ENCODE measurements around the gene PAFAH1B2. TPM values are rescaled to one million over a fixed set of nuclear protein-coding genes. Genes with fewer than 3 reads are reported as not detected.

Gene PAFAH1B2
- total and polyA plus RNA-seq, 2 donors (not counting 3 experiments of a cell fraction or from before 2014, with no cell fraction given): 34.2 to 128 TPM

GRCh38 chr11:117171404-117172061 lies 27.4 kb downstream of the PAFAH1B2 start:
- dilution Hi-C loops (cut with MboI; ENCODE audit: extremely low pct_ligation_motif_present, low sequenced_read_pairs) (no loop called here), intact Hi-C loops (cut with micrococcal nuclease) (no loop called here)
- H3K36me3 ChIP-seq (ENCODE audit: control insufficient read depth in 2 of 2, extremely low read depth in 1 of 2, insufficient read depth in 2 of 2, low read length in 2 of 2): peaks cover 9 to 16% of the 10 kb centered on the region in 2 experiments
- H3K9me1 ChIP-seq (replicated peaks; ENCODE audit: control insufficient read depth, extremely low read depth, insufficient read depth, low read length): no peaks in the 10 kb centered on the region
- no peak overlapping the region for H3K4me2 ChIP-seq (ENCODE audit: insufficient read depth, low read length)
- H3K79me2 ChIP-seq (ENCODE audit: control insufficient read depth, insufficient read depth, low read length): no peaks in the 10 kb centered on the region
- H3K4me3 ChIP-seq (replicated peaks in 1 of 3; ENCODE audit: insufficient read depth in 1 of 3, low read depth in 1 of 3, low read length in 3 of 3): no peak overlapping the region
- no peaks in the 10 kb centered on the region for H3K27me3 ChIP-seq (ENCODE audit: control insufficient read depth in 2 of 2, insufficient read depth in 2 of 2, low read length in 2 of 2)
- peak; percentile 15 for FAIRE-seq
- no peaks in the 10 kb centered on the region for H3K9me3 ChIP-seq (replicated peaks; ENCODE audit: control insufficient read depth, insufficient read depth, low read length)
- no peaks in the 10 kb centered on the region for H4K20me1 ChIP-seq (replicated peaks; ENCODE audit: control insufficient read depth, extremely low read depth, insufficient read depth, low read length)
- peaks cover 14% of the 10 kb centered on the region for H3K4me1 ChIP-seq (ENCODE audit: control insufficient read depth, extremely low read depth, insufficient read depth, low read length)
- ChIA-PET CTCF (interaction anchor here (1.0 to 3.4 kb wide), 6 partner anchors 10 to 60 kb away, joined by 3 to 15 read pairs (median 8); partner anchors contain the start of genes PAFAH1B2 and PCSK7), POLR2A (interaction anchor here (0.6 kb wide), 1 partner anchor 32 kb away, joined by 7 read pairs; no protein-coding TSS in a partner anchor)
- no TSS peak for BruUV-seq (replicated peaks)
- no peak overlapping the region for H2AFZ ChIP-seq (ENCODE audit: low read depth, low read length)
- no peak for TF ChIP-seq GATA2 (IDR thresholded peaks at IDR 0.05; ENCODE audit: insufficient read depth, insufficient read length, low read depth, low read length)
- TF ChIP-seq MAX (IDR thresholded peaks at IDR 0.05; ENCODE audit: insufficient read depth, insufficient read length): no peak
- no peak for TF ChIP-seq POLR2AphosphoS5 (IDR thresholded peaks at IDR 0.05; ENCODE audit: insufficient read depth, low read depth, low read length)
- TF ChIP-seq POLR2A (IDR thresholded peaks at IDR 0.05; ENCODE audit: low read depth, low read length): no peak
- no peak for TF ChIP-seq EZH2 (IDR thresholded peaks at IDR 0.05; ENCODE audit: borderline replicate concordance, low read depth, low read length, severe bottlenecking)
- TF ChIP-seq CTCF (IDR thresholded peaks at IDR 0.05; ENCODE audit: extremely low read depth in 1 of 2, insufficient read depth in 1 of 2, low read depth in 1 of 2, low read length in 2 of 2): no peak
- no peak for TF ChIP-seq MYC (IDR thresholded peaks at IDR 0.05; ENCODE audit: low read depth, low read length)
- no peak for TF ChIP-seq FOS (IDR thresholded peaks at IDR 0.05; ENCODE audit: borderline replicate concordance, insufficient read depth, low read length)
- no peak for TF ChIP-seq JUN (IDR thresholded peaks at IDR 0.05; ENCODE audit: borderline replicate concordance, insufficient read depth, insufficient read length, low read depth)
- DNase-seq (ENCODE audit: low read depth, low spot score): no peak
- no peak overlapping the region for H3K27ac ChIP-seq (ENCODE audit: insufficient read depth, low read depth, low read length)
- H3K9ac ChIP-seq (replicated peaks; ENCODE audit: extremely low read depth, insufficient read depth, low read length): no peak overlapping the region

All from endothelial cell of umbilical vein (primary cell).